Measurements from ENCODE around the gene ABCA12. TPM values are rescaled to one million over a fixed set of nuclear protein-coding genes. Genes with fewer than 3 reads are reported as not detected.

The ABCA12 gene
- polyA plus RNA-seq, 1 of the 3 experiments (the other 2 are of a cell fraction), result 0.07 TPM

- Histone ChIP-seq H3K4me1 (ENCODE audit: control insufficient read depth in 1 of 2, insufficient read depth in 2 of 2, low read depth in 1 of 2, low read length in 1 of 2) (no peaks in the 10 kb centered on the region; a peak in 1 of 4 replicates), H3K9ac (no peak overlapping the region), H3K4me3 (ENCODE audit: low read depth in 2 of 2, low read length in 1 of 2) (no peak overlapping the region), H3K9me3 (no peaks in the 10 kb centered on the region), H4K20me1 (ENCODE audit: insufficient read depth) (no peaks in the 10 kb centered on the region), H3K4me2 (no peak overlapping the region), H3K36me3 (replicated peaks in 1 of 2; ENCODE audit: control insufficient read depth in 1 of 2, insufficient read depth in 2 of 2, low read length in 1 of 2) (no peaks in the 10 kb centered on the region), H3K9me2 (no peaks in the 10 kb centered on the region), H3K27me3 (ENCODE audit: insufficient read depth) (no peaks in the 10 kb centered on the region), H3K27ac (ENCODE audit: low read depth in 2 of 2, low read length in 1 of 2) (no peak overlapping the region), H2AFZ (ENCODE audit: low read depth) (no peak overlapping the region), H3K79me2 (ENCODE audit: insufficient read depth) (no peaks in the 10 kb centered on the region), H3F3A (replicated peaks; ENCODE audit: insufficient read depth) (no peaks in the 10 kb centered on the region)
- TF ChIP-seq MEF2A (IDR thresholded peaks at IDR 0.05; ENCODE audit: borderline replicate concordance, low read depth) (no peak), SIN3A (IDR thresholded peaks at IDR 0.05; ENCODE audit: borderline replicate concordance, low read depth, low read length) (no peak)
- WGBS (ENCODE audit: low lambda C conversion rate), result 83% methylated on average over 4 of the region's 4 CpGs
- ChIA-PET CTCF (interaction anchor here (1.3 kb wide), 1 partner anchor 9 kb away, joined by 3 read pairs; no protein-coding TSS in a partner anchor), POLR2A (no interaction called here)
- no peak for DNase-seq
Observed at GRCh38 chr2:214992911-214993310, 145.5 kb downstream of the ABCA12 start.

DNA sequence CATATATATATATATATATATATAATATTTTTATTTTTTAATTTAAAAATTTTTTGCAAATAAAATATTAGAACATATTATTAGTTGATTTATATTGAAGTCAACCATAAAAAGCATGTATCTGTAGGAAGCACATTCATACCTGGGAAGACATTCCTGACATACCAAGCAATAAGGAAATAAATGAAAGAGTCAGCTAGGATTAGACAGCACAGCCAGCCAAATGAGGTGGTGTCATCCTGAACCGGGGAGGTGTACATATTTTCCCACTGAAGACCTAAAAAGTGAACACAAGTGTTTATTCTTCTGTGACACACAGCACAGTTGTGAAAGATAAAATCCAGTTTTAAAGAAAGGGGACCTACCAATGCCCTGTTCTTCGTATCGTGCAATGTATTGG, 149.2 kb downstream of the ABCA12 start:
- Histone ChIP-seq H3K4me2 (no peak overlapping the region), H3K9me2 (no peaks in the 10 kb centered on the region), H3K27me3 (ENCODE audit: insufficient read depth) (no peaks in the 10 kb centered on the region), H3K79me2 (ENCODE audit: insufficient read depth) (no peaks in the 10 kb centered on the region), H3K36me3 (replicated peaks in 1 of 2; ENCODE audit: control insufficient read depth in 1 of 2, insufficient read depth in 2 of 2, low read length in 1 of 2) (no peaks in the 10 kb centered on the region), H2AFZ (ENCODE audit: low read depth) (no peak overlapping the region), H3K27ac (ENCODE audit: low read depth in 2 of 2, low read length in 1 of 2) (no peak overlapping the region), H3K9me3 (no peaks in the 10 kb centered on the region), H3F3A (replicated peaks; ENCODE audit: insufficient read depth) (no peaks in the 10 kb centered on the region), H3K4me3 (ENCODE audit: low read depth in 2 of 2, low read length in 1 of 2) (no peak overlapping the region), H4K20me1 (ENCODE audit: insufficient read depth) (no peaks in the 10 kb centered on the region), H3K9ac (no peak overlapping the region), H3K4me1 (ENCODE audit: control insufficient read depth in 1 of 2, insufficient read depth in 2 of 2, low read depth in 1 of 2, low read length in 1 of 2) (no peaks in the 10 kb centered on the region)
- WGBS (ENCODE audit: low lambda C conversion rate), result 73% methylated on average over 3 of the region's 3 CpGs
- no peak for DNase-seq
- POLR2A ChIA-PET, result no interaction called here
- CTCF ChIA-PET, result no interaction called here
- TF ChIP-seq, protein P1, sequence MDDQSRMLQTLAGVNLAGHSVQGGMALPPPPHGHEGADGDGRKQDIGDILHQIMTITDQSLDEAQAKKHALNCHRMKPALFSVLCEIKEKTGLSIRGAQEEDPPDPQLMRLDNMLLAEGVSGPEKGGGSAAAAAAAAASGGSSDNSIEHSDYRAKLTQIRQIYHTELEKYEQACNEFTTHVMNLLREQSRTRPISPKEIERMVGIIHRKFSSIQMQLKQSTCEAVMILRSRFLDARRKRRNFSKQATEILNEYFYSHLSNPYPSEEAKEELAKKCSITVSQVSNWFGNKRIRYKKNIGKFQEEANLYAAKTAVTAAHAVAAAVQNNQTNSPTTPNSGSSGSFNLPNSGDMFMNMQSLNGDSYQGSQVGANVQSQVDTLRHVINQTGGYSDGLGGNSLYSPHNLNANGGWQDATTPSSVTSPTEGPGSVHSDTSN (IDR thresholded peaks at IDR 0.05), result no peak
- TF ChIP-seq GATA2 (CRISPR knock-in tag; IDR thresholded peaks at IDR 0.05) (no peak), MEF2A (IDR thresholded peaks at IDR 0.05; ENCODE audit: borderline replicate concordance, low read depth) (no peak), EP300 (IDR thresholded peaks at IDR 0.05; ENCODE audit: borderline replicate concordance in 1 of 2, low read depth in 1 of 2, low read length in 1 of 2) (no peak), RAD21 (IDR thresholded peaks at IDR 0.05; ENCODE audit: low read length) (no peak), RFX5 (IDR thresholded peaks at IDR 0.05; ENCODE audit: low read length) (no peak), POLR2AphosphoS5 (IDR thresholded peaks at IDR 0.05; ENCODE audit: low read depth, low read length) (no peak), SIN3A (IDR thresholded peaks at IDR 0.05; ENCODE audit: borderline replicate concordance, low read depth, low read length) (no peak), SMC3 (IDR thresholded peaks at IDR 0.05; ENCODE audit: low read depth, low read length) (no peak), IRF3 (IDR thresholded peaks at IDR 0.05; ENCODE audit: low read depth, low read length) (no peak), CHD2 (IDR thresholded peaks at IDR 0.05; ENCODE audit: low read length, partially characterized antibody) (no peak), FOXJ3 (CRISPR knock-in tag; IDR thresholded peaks at IDR 0.05) (no peak)
- TF ChIP-seq, protein P2, sequence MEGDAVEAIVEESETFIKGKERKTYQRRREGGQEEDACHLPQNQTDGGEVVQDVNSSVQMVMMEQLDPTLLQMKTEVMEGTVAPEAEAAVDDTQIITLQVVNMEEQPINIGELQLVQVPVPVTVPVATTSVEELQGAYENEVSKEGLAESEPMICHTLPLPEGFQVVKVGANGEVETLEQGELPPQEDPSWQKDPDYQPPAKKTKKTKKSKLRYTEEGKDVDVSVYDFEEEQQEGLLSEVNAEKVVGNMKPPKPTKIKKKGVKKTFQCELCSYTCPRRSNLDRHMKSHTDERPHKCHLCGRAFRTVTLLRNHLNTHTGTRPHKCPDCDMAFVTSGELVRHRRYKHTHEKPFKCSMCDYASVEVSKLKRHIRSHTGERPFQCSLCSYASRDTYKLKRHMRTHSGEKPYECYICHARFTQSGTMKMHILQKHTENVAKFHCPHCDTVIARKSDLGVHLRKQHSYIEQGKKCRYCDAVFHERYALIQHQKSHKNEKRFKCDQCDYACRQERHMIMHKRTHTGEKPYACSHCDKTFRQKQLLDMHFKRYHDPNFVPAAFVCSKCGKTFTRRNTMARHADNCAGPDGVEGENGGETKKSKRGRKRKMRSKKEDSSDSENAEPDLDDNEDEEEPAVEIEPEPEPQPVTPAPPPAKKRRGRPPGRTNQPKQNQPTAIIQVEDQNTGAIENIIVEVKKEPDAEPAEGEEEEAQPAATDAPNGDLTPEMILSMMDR (IDR thresholded peaks at IDR 0.05), result no peak
- TF ChIP-seq, protein P3, sequence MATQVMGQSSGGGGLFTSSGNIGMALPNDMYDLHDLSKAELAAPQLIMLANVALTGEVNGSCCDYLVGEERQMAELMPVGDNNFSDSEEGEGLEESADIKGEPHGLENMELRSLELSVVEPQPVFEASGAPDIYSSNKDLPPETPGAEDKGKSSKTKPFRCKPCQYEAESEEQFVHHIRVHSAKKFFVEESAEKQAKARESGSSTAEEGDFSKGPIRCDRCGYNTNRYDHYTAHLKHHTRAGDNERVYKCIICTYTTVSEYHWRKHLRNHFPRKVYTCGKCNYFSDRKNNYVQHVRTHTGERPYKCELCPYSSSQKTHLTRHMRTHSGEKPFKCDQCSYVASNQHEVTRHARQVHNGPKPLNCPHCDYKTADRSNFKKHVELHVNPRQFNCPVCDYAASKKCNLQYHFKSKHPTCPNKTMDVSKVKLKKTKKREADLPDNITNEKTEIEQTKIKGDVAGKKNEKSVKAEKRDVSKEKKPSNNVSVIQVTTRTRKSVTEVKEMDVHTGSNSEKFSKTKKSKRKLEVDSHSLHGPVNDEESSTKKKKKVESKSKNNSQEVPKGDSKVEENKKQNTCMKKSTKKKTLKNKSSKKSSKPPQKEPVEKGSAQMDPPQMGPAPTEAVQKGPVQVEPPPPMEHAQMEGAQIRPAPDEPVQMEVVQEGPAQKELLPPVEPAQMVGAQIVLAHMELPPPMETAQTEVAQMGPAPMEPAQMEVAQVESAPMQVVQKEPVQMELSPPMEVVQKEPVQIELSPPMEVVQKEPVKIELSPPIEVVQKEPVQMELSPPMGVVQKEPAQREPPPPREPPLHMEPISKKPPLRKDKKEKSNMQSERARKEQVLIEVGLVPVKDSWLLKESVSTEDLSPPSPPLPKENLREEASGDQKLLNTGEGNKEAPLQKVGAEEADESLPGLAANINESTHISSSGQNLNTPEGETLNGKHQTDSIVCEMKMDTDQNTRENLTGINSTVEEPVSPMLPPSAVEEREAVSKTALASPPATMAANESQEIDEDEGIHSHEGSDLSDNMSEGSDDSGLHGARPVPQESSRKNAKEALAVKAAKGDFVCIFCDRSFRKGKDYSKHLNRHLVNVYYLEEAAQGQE (IDR thresholded peaks at IDR 0.05; ENCODE audit: low read depth, low read length), result no peak
- TF ChIP-seq, protein P4, sequence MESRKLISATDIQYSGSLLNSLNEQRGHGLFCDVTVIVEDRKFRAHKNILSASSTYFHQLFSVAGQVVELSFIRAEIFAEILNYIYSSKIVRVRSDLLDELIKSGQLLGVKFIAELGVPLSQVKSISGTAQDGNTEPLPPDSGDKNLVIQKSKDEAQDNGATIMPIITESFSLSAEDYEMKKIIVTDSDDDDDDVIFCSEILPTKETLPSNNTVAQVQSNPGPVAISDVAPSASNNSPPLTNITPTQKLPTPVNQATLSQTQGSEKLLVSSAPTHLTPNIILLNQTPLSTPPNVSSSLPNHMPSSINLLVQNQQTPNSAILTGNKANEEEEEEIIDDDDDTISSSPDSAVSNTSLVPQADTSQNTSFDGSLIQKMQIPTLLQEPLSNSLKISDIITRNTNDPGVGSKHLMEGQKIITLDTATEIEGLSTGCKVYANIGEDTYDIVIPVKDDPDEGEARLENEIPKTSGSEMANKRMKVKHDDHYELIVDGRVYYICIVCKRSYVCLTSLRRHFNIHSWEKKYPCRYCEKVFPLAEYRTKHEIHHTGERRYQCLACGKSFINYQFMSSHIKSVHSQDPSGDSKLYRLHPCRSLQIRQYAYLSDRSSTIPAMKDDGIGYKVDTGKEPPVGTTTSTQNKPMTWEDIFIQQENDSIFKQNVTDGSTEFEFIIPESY (IDR thresholded peaks at IDR 0.05; ENCODE audit: borderline replicate concordance, low read depth), result no peak
- TF ChIP-seq, protein P5, sequence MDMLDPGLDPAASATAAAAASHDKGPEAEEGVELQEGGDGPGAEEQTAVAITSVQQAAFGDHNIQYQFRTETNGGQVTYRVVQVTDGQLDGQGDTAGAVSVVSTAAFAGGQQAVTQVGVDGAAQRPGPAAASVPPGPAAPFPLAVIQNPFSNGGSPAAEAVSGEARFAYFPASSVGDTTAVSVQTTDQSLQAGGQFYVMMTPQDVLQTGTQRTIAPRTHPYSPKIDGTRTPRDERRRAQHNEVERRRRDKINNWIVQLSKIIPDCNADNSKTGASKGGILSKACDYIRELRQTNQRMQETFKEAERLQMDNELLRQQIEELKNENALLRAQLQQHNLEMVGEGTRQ (IDR thresholded peaks at IDR 0.05; ENCODE audit: borderline replicate concordance, low read depth, low read length), result no peak
